SK-N-SH (cell line): ENCODE measurements around the gene ACSL3.

ENCODE experiments used
- CHD2 ChIP-seq: fragments of 150-350 bp; IDR thresholded peaks from 2 replicates; pipeline ENCODE4 v1.6.1; 2018; ENCODE audit warnings: low read length; ENCODE audit not compliant: partially characterized antibody
- JUND ChIP-seq: IDR thresholded peaks from 2 replicates; pipeline ENCODE4 v1.4.0; 2012
- MXI1 ChIP-seq: IDR thresholded peaks from 2 replicates; pipeline ENCODE4 v1.6.1; 2012; ENCODE audit warnings: mild to moderate bottlenecking, low read depth, low read length, improper control_type of control experiment
- PBX3 ChIP-seq: IDR thresholded peaks from 2 replicates; pipeline ENCODE4; 2012
- POLR2AphosphoS5 ChIP-seq: IDR thresholded peaks from 2 replicates; pipeline ENCODE4 v1.6.1; 2012; ENCODE audit warnings: low read depth, low read length
- USF2 ChIP-seq: fragments of 150-350 bp; IDR thresholded peaks from 2 replicates; pipeline ENCODE4 v1.6.1; 2017; ENCODE audit warnings: antibody characterized with exemption, low read length, low read depth, borderline replicate concordance
- TF ChIP-seq, protein P1 (sequence below): fragments of 200-600 bp; sonication (generic); IDR thresholded peaks from 2 replicates; pipeline ENCODE4 v1.6.1; 2017; ENCODE audit warnings: antibody characterized with exemption, mild to moderate bottlenecking, moderate library complexity

DNA sequence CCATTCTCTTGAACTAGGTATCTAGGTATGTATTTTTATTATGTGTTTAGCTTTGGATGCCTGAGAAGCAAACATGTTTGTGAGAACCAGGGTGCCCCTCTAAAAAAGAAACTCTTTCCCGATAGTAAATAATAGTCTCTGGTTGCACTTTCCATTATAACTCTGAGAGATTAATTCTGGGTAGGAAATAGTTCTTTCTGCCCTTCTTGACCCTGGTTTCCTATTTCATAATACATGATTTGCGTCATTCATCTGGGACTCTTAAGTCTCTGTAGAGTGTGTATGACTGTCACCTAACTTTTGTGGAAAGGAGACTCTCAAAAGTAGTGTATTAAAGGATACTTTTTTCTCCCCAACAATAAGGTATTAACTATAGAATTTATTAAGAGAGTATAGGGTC is 31.5 kb downstream of the ACSL3 start:
- TF ChIP-seq CHD2, result no peak
- TF ChIP-seq MXI1, result no peak
- TF ChIP-seq, protein P1, sequence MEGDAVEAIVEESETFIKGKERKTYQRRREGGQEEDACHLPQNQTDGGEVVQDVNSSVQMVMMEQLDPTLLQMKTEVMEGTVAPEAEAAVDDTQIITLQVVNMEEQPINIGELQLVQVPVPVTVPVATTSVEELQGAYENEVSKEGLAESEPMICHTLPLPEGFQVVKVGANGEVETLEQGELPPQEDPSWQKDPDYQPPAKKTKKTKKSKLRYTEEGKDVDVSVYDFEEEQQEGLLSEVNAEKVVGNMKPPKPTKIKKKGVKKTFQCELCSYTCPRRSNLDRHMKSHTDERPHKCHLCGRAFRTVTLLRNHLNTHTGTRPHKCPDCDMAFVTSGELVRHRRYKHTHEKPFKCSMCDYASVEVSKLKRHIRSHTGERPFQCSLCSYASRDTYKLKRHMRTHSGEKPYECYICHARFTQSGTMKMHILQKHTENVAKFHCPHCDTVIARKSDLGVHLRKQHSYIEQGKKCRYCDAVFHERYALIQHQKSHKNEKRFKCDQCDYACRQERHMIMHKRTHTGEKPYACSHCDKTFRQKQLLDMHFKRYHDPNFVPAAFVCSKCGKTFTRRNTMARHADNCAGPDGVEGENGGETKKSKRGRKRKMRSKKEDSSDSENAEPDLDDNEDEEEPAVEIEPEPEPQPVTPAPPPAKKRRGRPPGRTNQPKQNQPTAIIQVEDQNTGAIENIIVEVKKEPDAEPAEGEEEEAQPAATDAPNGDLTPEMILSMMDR, result no peak
- TF ChIP-seq PBX3, result no peak
- no peak for TF ChIP-seq POLR2AphosphoS5
- TF ChIP-seq USF2, result no peak
- TF ChIP-seq JUND, result no peak
